H7 (cell line): Measurements from ENCODE around the gene C5orf47. TPM values are rescaled to one million over a fixed set of nuclear protein-coding genes. Genes with fewer than 3 reads are reported as not detected.

Experiments
- DNase-seq: peaks from one replicate; pipeline ENCODE4 v3.0.0; 2012
- H3K27me3 ChIP-seq: 2 replicates; pipeline ENCODE4 v1.6.0; 2011; ENCODE audit warnings: mild to moderate bottlenecking, low read length; ENCODE audit not compliant: control insufficient read depth, insufficient read depth
- H3K36me3 ChIP-seq: replicated peaks from 2 replicates; pipeline ENCODE4 v1.5.1; 2011; ENCODE audit warnings: low read length; ENCODE audit not compliant: control insufficient read depth, insufficient read depth
- H3K4me3 ChIP-seq: 2 replicates; pipeline ENCODE4 v1.5.1; 2011; ENCODE audit warnings: low read depth, mild to moderate bottlenecking, control low read depth, low read length, moderate library complexity; ENCODE audit not compliant: insufficient read depth
- total RNA-seq: library from RNA; depleted of rRNA; stranded (reverse); fragments of >200 nt; shearing (Covaris generic); gene quantifications from 2 replicates; pipeline ENCODE4 v1.2.3, GENCODE V29; 2014; rRNA removed

Gene C5orf47
- total RNA-seq, 1 experiment from 2014 or later, result 0.28 TPM

- peaks cover 2% of the 10 kb centered on the region; the same call in 1 of the 2 replicates for H3K27me3 ChIP-seq
- H3K4me3 ChIP-seq, result no peak within 1 kb of the TSS
- DNase-seq, result peak; percentile 87
- H3K36me3 ChIP-seq, result no peaks in the 10 kb centered on the region
These were observed 56.6 kb downstream of the C5orf47 start, which contains the start of gene NSG2 for GRCh38 chr5:174045470-174046025. TSS of gene NSG2 (plus strand) at chr5:174045706. CDS start at chr5:174046756, 1,050 bp downstream.

- DNase-seq, result no peak
- Histone ChIP-seq H3K36me3 (no peaks in the 10 kb centered on the region), H3K4me3 (no peak overlapping the region), H3K27me3 (peaks cover 2% of the 10 kb centered on the region; the same call in 1 of the 2 replicates)
These were observed 57.6 kb downstream of the C5orf47 start for GRCh38 chr5:174046558-174046957.

GRCh38 chr5:174047472-174048099 lies 58.6 kb downstream of the C5orf47 start:
- Histone ChIP-seq H3K27me3 (peaks cover 2% of the 10 kb centered on the region; the same call in 1 of the 2 replicates), H3K4me3 (no peak overlapping the region), H3K36me3 (no peaks in the 10 kb centered on the region)
- no peak for DNase-seq

- H3K4me3 ChIP-seq, result no peak overlapping the region
- DNase-seq, result no peak
- no peaks in the 10 kb centered on the region for H3K36me3 ChIP-seq
These were observed 63.7 kb downstream of the C5orf47 start for GRCh38 chr5:174052636-174053035.

GRCh38 chr5:174053905-174054304 lies 64.9 kb downstream of the C5orf47 start:
- H3K4me3 ChIP-seq, result no peak overlapping the region
- no peaks in the 10 kb centered on the region for H3K36me3 ChIP-seq
- no peak for DNase-seq
- H3K27me3 ChIP-seq, result no peaks in the 10 kb centered on the region

More at GRCh38 chr5:174052636-174053035, 63.7 kb downstream of the C5orf47 start:
- H3K27me3 ChIP-seq, result no peaks in the 10 kb centered on the region

Other genes starting within 250 kb of the C5orf47 start
- 7.0 and 8.3 TPM in 2 replicates for gene CPEB4, start 100.8 kb upstream of the C5orf47 start, total RNA-seq
- gene NSG2, start 56.5 kb downstream of the C5orf47 start, total RNA-seq, result 0.66 and 1.7 TPM in 2 replicates